ENCODE measurements around the gene ASIC2.

ASIC2 gene

GRCh38 chr17:33288954-33289353 lies 4.1 kb downstream of the ASIC2 start:
- DNase-seq (ENCODE audit: low read depth in 3 of 3, low spot score in 1 of 3) = no peak

- no peak for DNase-seq (ENCODE audit: low read depth in 3 of 3, low spot score in 1 of 3)
These were observed 5.9 kb downstream of the ASIC2 start for GRCh38 chr17:33287096-33287725.

GRCh38 chr17:33285413-33285812 lies 7.7 kb downstream of the ASIC2 start:
- no peak for DNase-seq (ENCODE audit: low read depth in 3 of 3, low spot score in 1 of 3)

- DNase-seq (ENCODE audit: low read depth in 3 of 3, low spot score in 1 of 3) = no peak
These were observed 9.1 kb downstream of the ASIC2 start for GRCh38 chr17:33284022-33284421.

- DNase-seq (ENCODE audit: low read depth in 3 of 3, low spot score in 1 of 3) = no peak
These were observed 12.7 kb downstream of the ASIC2 start for GRCh38 chr17:33280162-33280943.

GRCh38 chr17:33277436-33278100 lies 15.5 kb downstream of the ASIC2 start:
- DNase-seq (ENCODE audit: low read depth in 3 of 3, low spot score in 1 of 3) = no peak

GRCh38 chr17:33273743-33274410 lies 19.2 kb downstream of the ASIC2 start:
- DNase-seq (ENCODE audit: low read depth in 3 of 3, low spot score in 1 of 3) = no peak

- no peak for DNase-seq (ENCODE audit: low read depth in 3 of 3, low spot score in 1 of 3)
These were observed 19.8 kb downstream of the ASIC2 start for GRCh38 chr17:33273271-33273670.

GRCh38 chr17:33272438-33272837 lies 20.7 kb downstream of the ASIC2 start:
- no peak for DNase-seq (ENCODE audit: low read depth in 3 of 3, low spot score in 1 of 3)

- no peak for DNase-seq (ENCODE audit: low read depth in 3 of 3, low spot score in 1 of 3)
These were observed 23.6 kb downstream of the ASIC2 start for GRCh38 chr17:33269337-33270060.

- DNase-seq (ENCODE audit: low read depth in 3 of 3, low spot score in 1 of 3) = no peak
These were observed 25.1 kb downstream of the ASIC2 start for GRCh38 chr17:33267851-33268548.

- no peak for DNase-seq (ENCODE audit: low read depth in 3 of 3, low spot score in 1 of 3)
These were observed 25.8 kb downstream of the ASIC2 start for GRCh38 chr17:33267271-33267790.

- no peak for DNase-seq (ENCODE audit: low read depth in 3 of 3, low spot score in 1 of 3)
These were observed 26.5 kb downstream of the ASIC2 start for GRCh38 chr17:33266611-33267010.

GRCh38 chr17:33266116-33266515 lies 27.0 kb downstream of the ASIC2 start:
- no peak for DNase-seq (ENCODE audit: low read depth in 3 of 3, low spot score in 1 of 3)

GRCh38 chr17:33263396-33263795 lies 29.7 kb downstream of the ASIC2 start:
- DNase-seq (ENCODE audit: low read depth in 3 of 3, low spot score in 1 of 3) = no peak

- no peak for DNase-seq (ENCODE audit: low read depth in 3 of 3, low spot score in 1 of 3)
These were observed 30.6 kb downstream of the ASIC2 start for GRCh38 chr17:33262266-33263123.

- DNase-seq (ENCODE audit: low read depth in 3 of 3, low spot score in 1 of 3) = no peak
These were observed 31.3 kb downstream of the ASIC2 start for GRCh38 chr17:33261820-33262219.

GRCh38 chr17:33260638-33261037 lies 32.5 kb downstream of the ASIC2 start:
- no peak for DNase-seq (ENCODE audit: low read depth in 3 of 3, low spot score in 1 of 3)

GRCh38 chr17:33258296-33258695 lies 34.8 kb downstream of the ASIC2 start:
- no peak for DNase-seq (ENCODE audit: low read depth in 3 of 3, low spot score in 1 of 3)
